Measurements from ENCODE around the gene SCUBE1. TPM values are rescaled to one million over a fixed set of nuclear protein-coding genes. Genes with fewer than 3 reads are reported as not detected.

Gene SCUBE1
- total RNA-seq, 1 experiment from 2014 or later = 0.54 TPM

DNA sequence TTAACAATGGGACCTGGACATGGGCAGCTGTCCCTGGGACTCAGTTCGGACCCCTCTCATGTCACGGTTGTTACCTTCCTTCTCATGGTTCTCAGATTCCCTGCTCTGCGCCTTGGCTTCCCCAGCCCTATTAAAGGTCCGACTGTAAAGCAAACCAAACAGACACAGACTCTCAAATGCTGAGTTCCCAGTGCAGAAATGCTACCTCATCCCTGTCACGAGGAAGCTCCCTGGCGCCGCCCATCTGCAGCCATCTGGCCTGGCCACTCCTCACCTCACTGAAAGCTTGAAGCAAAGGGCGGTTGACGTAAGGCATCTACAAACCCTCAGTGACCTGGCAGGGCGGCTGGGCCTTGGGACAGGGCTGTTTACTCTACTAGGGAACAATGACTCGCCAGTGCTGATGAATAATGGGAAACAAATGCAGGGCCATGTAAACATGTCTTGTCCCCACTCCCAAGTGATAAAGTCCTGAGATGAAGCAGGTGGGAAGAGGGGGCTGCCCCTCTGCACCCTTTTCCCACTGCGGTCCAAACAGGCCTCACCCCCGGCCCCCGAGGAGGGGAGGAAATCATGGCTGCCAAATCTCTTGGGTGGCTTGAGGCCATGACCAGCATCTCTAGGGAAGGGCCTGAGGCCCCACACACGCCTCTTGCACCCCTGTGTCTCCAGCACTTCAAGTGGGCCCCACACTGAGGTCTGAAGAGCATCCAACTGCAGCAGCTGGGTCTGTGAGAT, 49.3 kb downstream of the SCUBE1 start:
- Mint-ChIP-seq H3K4me3 (ENCODE audit: low read depth, unreplicated experiment) (no peak overlapping the region), H3K36me3 (ENCODE audit: insufficient read depth, unreplicated experiment) (no peaks in the 10 kb centered on the region), H3K9me3 (ENCODE audit: low read depth, unreplicated experiment) (no peaks in the 10 kb centered on the region), H3K4me1 (ENCODE audit: low read depth, unreplicated experiment) (no peaks in the 10 kb centered on the region), H3K27ac (ENCODE audit: unreplicated experiment) (no peak overlapping the region), H3K27me3 (ENCODE audit: unreplicated experiment) (peaks cover 92% of the 10 kb centered on the region)
- DNase-seq = no peak
- TF ChIP-seq, protein P1, sequence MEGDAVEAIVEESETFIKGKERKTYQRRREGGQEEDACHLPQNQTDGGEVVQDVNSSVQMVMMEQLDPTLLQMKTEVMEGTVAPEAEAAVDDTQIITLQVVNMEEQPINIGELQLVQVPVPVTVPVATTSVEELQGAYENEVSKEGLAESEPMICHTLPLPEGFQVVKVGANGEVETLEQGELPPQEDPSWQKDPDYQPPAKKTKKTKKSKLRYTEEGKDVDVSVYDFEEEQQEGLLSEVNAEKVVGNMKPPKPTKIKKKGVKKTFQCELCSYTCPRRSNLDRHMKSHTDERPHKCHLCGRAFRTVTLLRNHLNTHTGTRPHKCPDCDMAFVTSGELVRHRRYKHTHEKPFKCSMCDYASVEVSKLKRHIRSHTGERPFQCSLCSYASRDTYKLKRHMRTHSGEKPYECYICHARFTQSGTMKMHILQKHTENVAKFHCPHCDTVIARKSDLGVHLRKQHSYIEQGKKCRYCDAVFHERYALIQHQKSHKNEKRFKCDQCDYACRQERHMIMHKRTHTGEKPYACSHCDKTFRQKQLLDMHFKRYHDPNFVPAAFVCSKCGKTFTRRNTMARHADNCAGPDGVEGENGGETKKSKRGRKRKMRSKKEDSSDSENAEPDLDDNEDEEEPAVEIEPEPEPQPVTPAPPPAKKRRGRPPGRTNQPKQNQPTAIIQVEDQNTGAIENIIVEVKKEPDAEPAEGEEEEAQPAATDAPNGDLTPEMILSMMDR (IDR thresholded peaks at IDR 0.05; ENCODE audit: unreplicated experiment) = no peak
- CTCF ChIA-PET = interaction anchor here (0.6 to 2.6 kb wide), 3 partner anchors 15 to 52 kb away, joined by 3 to 6 read pairs (median 4); no protein-coding TSS in a partner anchor
- no TSS peak for BruUV-seq (replicated peaks)
- intact Hi-C loops (cut with micrococcal nuclease; ENCODE audit: unreplicated experiment) = no loop called here

DNA sequence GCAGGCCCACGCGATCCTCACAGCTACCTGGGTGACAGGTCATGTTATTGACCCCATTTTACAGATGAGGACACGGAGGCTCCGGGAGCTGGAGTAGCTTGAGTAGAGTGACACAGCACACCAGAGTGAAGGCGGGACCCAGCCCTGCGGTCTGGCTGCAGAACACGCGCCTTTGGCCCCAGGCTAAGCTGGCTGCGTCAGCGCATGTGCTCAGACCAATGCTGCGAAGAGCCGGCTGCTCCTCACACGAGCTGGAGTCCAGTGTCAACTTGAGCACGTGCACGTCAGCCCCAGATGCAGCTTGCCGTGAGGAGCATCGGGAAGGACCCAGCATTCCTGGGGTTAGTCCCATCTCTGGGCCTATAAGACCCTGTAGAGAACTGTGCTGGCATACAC, 49.9 kb downstream of the SCUBE1 start:
- H3K4me3 Mint-ChIP-seq (ENCODE audit: low read depth, unreplicated experiment) = no peak overlapping the region
- no peak for DNase-seq
- H3K9me3 Mint-ChIP-seq (ENCODE audit: low read depth, unreplicated experiment) = no peaks in the 10 kb centered on the region
- H3K27me3 Mint-ChIP-seq (ENCODE audit: unreplicated experiment) = peaks cover 92% of the 10 kb centered on the region
- no TSS peak for BruUV-seq (replicated peaks)
- CTCF ChIA-PET = interaction anchor here (0.6 to 2.6 kb wide), 4 partner anchors 15 to 53 kb away, joined by 3 to 6 read pairs (median 4); no protein-coding TSS in a partner anchor
- H3K27ac Mint-ChIP-seq (ENCODE audit: unreplicated experiment) = no peak overlapping the region
- TF ChIP-seq, protein P1 (IDR thresholded peaks at IDR 0.05; ENCODE audit: unreplicated experiment) = no peak
- H3K36me3 Mint-ChIP-seq (ENCODE audit: insufficient read depth, unreplicated experiment) = no peaks in the 10 kb centered on the region
- intact Hi-C loops (cut with micrococcal nuclease; ENCODE audit: unreplicated experiment) = no loop called here
- no peaks in the 10 kb centered on the region for H3K4me1 Mint-ChIP-seq (ENCODE audit: low read depth, unreplicated experiment)

DNA sequence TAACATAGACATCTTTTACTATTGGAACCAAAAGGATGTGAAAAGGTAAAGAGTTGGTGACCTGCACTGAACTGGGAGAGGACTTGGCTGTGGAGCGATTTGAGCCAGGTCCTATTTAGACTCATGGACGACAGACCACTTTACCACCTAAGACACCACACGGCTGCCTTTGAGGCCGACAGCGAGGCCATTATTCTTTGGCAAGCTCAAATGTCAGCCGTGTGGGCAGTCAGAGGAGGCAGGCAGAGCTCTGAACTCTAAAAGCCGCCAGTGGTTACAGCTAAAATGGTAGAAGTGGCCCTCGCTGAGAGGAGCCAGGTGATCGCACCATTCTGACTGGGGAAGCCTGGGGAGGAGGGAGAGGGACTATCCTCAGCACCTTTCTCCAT, 50.5 kb downstream of the SCUBE1 start:
- Mint-ChIP-seq H3K4me3 (ENCODE audit: low read depth, unreplicated experiment) (no peak overlapping the region), H3K27ac (ENCODE audit: unreplicated experiment) (no peak overlapping the region), H3K27me3 (ENCODE audit: unreplicated experiment) (peaks cover 91% of the 10 kb centered on the region), H3K36me3 (ENCODE audit: insufficient read depth, unreplicated experiment) (no peaks in the 10 kb centered on the region), H3K9me3 (ENCODE audit: low read depth, unreplicated experiment) (no peaks in the 10 kb centered on the region), H3K4me1 (ENCODE audit: low read depth, unreplicated experiment) (no peaks in the 10 kb centered on the region)
- no TSS peak for BruUV-seq (replicated peaks)
- DNase-seq = no peak
- TF ChIP-seq, protein P1 (IDR thresholded peaks at IDR 0.05; ENCODE audit: unreplicated experiment) = no peak
- CTCF ChIA-PET = interaction anchor here (0.5 to 2.6 kb wide), 4 partner anchors 16 to 486 kb away, joined by 3 to 6 read pairs (median 5); no protein-coding TSS in a partner anchor
- intact Hi-C loops (cut with micrococcal nuclease; ENCODE audit: unreplicated experiment) = no loop called here

DNA sequence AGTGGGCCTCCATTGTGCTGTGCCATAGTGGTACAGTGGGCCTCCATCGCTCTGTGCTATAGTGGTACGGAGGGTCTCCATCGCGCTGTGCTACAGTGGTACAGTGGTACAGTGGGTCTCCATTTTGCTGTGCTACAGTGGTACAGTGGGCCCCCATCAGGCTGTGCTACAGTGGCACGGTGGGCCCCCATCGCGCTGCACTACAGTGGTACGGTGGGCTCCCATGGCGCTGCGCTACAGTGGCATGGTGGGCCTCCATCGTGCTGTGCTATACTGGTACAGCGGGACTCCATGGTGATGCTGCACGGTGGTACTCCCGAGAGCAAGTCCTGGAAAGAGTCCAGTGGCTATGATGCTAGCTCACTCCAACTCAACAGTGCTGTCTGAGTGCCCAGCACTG, 51.8 kb downstream of the SCUBE1 start:
- Mint-ChIP-seq H3K27me3 (ENCODE audit: unreplicated experiment) (peaks cover 88% of the 10 kb centered on the region), H3K36me3 (ENCODE audit: insufficient read depth, unreplicated experiment) (no peaks in the 10 kb centered on the region), H3K4me1 (ENCODE audit: low read depth, unreplicated experiment) (no peaks in the 10 kb centered on the region), H3K27ac (ENCODE audit: unreplicated experiment) (no peak overlapping the region), H3K9me3 (ENCODE audit: low read depth, unreplicated experiment) (no peaks in the 10 kb centered on the region), H3K4me3 (ENCODE audit: low read depth, unreplicated experiment) (no peak overlapping the region)
- intact Hi-C loops (cut with micrococcal nuclease; ENCODE audit: unreplicated experiment) = no loop called here
- CTCF ChIA-PET = interaction anchor here (0.7 to 2.6 kb wide), 2 partner anchors 55 to 1336 kb away, joined by 3 to 6 read pairs; no protein-coding TSS in a partner anchor
- no TSS peak for BruUV-seq (replicated peaks)
- no peak for DNase-seq
- TF ChIP-seq, protein P1 (IDR thresholded peaks at IDR 0.05; ENCODE audit: unreplicated experiment) = no peak
